ENCODE measurements around the gene KANSL1L. TPM values are rescaled to one million over a fixed set of nuclear protein-coding genes. Genes with fewer than 3 reads are reported as not detected.

KANSL1L gene
- total RNA-seq, 1 experiment from 2014 or later = 6.7 TPM

DNA sequence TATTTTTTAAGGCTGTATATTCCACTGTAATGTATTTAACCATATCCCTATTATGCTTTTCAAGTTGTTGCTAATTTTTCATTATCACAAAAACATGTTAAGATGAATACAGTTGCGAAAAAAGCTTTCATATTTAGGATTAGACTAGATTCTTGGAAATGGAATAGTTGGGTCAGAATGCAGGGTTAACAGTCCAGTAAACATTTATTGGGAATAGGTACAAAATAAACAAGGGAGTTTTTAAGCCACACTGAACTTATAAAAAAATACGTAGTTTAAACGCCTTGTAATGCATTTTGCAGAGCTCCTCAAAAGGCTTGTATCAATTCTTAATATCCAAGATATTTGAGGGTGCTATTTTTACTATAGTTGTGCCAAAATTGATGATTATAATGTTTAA lies 133.1 kb downstream of the KANSL1L start (continued):
- TF ChIP-seq TCF7L2 (IDR thresholded peaks at IDR 0.05; ENCODE audit: borderline replicate concordance, extremely low read depth, insufficient read depth, insufficient read length) (no peak), EGR1 (IDR thresholded peaks at IDR 0.05; ENCODE audit: low read depth) (no peak), YY1 (IDR thresholded peaks at IDR 0.05; ENCODE audit: extremely low read depth, insufficient replicate concordance, low read depth, low read length) (no peak), ATF3 (IDR thresholded peaks at IDR 0.05) (no peak), POLR2AphosphoS5 (IDR thresholded peaks at IDR 0.05; ENCODE audit: low read depth, low read length) (no peak), JUND (IDR thresholded peaks at IDR 0.05) (no peak)

GRCh38 chr2:210035679-210036078 lies 135.5 kb downstream of the KANSL1L start:
- H3K4me2 ChIP-seq (ENCODE audit: low read length) = no peak overlapping the region
- ATAC-seq = no peak
- ChIA-PET CTCF (no interaction called here), RAD21 (ENCODE audit: low non-redundant PET in 1 of 2, low total read pairs in 2 of 2, uncharacterized antibody in 2 of 2, unreplicated experiment in 2 of 2) (no interaction called here), POLR2A (no interaction called here)
- no peaks in the 10 kb centered on the region for H3K36me3 ChIP-seq (ENCODE audit: control insufficient read depth in 1 of 2, insufficient read depth in 2 of 2, low read length in 2 of 2)
- no peaks in the 10 kb centered on the region for H3K9me2 ChIP-seq (ENCODE audit: insufficient read depth)
- BruUV-seq (replicated peaks) = no TSS peak
- H3K4me3 ChIP-seq (replicated peaks in 1 of 2; ENCODE audit: low read depth in 1 of 2, low read length in 2 of 2) = no peak overlapping the region
- H3K27me3 ChIP-seq (ENCODE audit: insufficient read depth, low read length) = no peaks in the 10 kb centered on the region
- H3K4me1 ChIP-seq (ENCODE audit: control insufficient read depth in 1 of 2, insufficient read depth in 2 of 2, low read length in 2 of 2) = no peaks in the 10 kb centered on the region
- H3K27ac ChIP-seq (ENCODE audit: low read depth, low read length) = no peak overlapping the region
- no peaks in the 10 kb centered on the region for H3K9me3 ChIP-seq (ENCODE audit: control insufficient read depth in 1 of 2, insufficient read depth in 1 of 2, low read depth in 1 of 2, low read length in 2 of 2)
- no peaks in the 10 kb centered on the region for H4K20me1 ChIP-seq (ENCODE audit: insufficient read depth)
- no peak overlapping the region for H3K9ac ChIP-seq (ENCODE audit: low read length)
- no peak for TF ChIP-seq SP1 (IDR thresholded peaks at IDR 0.05; ENCODE audit: low read depth)
- TF ChIP-seq JUND (IDR thresholded peaks at IDR 0.05) = no peak
- no peak for TF ChIP-seq EGR1 (IDR thresholded peaks at IDR 0.05; ENCODE audit: low read depth)
- no peak for TF ChIP-seq EZH2 (IDR thresholded peaks at IDR 0.05)
- TF ChIP-seq, protein P1, sequence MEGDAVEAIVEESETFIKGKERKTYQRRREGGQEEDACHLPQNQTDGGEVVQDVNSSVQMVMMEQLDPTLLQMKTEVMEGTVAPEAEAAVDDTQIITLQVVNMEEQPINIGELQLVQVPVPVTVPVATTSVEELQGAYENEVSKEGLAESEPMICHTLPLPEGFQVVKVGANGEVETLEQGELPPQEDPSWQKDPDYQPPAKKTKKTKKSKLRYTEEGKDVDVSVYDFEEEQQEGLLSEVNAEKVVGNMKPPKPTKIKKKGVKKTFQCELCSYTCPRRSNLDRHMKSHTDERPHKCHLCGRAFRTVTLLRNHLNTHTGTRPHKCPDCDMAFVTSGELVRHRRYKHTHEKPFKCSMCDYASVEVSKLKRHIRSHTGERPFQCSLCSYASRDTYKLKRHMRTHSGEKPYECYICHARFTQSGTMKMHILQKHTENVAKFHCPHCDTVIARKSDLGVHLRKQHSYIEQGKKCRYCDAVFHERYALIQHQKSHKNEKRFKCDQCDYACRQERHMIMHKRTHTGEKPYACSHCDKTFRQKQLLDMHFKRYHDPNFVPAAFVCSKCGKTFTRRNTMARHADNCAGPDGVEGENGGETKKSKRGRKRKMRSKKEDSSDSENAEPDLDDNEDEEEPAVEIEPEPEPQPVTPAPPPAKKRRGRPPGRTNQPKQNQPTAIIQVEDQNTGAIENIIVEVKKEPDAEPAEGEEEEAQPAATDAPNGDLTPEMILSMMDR (IDR thresholded peaks at IDR 0.05 in 2 of 3, conservative IDR thresholded peaks at IDR 0.05 in 1 of 3; ENCODE audit: borderline replicate concordance in 1 of 3, insufficient read depth in 1 of 3, low read depth in 2 of 3, low read length in 2 of 3) = no peak
- TF ChIP-seq ELF1 (IDR thresholded peaks at IDR 0.05; ENCODE audit: borderline replicate concordance, low read depth) = no peak
- TF ChIP-seq ATF3 (IDR thresholded peaks at IDR 0.05) = no peak
- no peak for TF ChIP-seq EZH2phosphoT487 (IDR thresholded peaks at IDR 0.05; ENCODE audit: borderline replicate concordance)
- TF ChIP-seq POLR2A (IDR thresholded peaks at IDR 0.05; ENCODE audit: borderline replicate concordance, extremely low read depth, insufficient read depth, insufficient read length) = no peak
- no peak for TF ChIP-seq REST (IDR thresholded peaks at IDR 0.05; ENCODE audit: low read depth)
- no peak for TF ChIP-seq POLR2AphosphoS5 (IDR thresholded peaks at IDR 0.05; ENCODE audit: low read depth, low read length)
- DNase-seq (ENCODE audit: low read depth, low spot score) = no peak
- no peaks in the 10 kb centered on the region for H3K79me2 ChIP-seq (ENCODE audit: insufficient read depth, low read length)
- intact Hi-C loops (cut with micrococcal nuclease) = no loop called here
- no peak overlapping the region for H2AFZ ChIP-seq (ENCODE audit: low read depth, low read length, poor library complexity, severe bottlenecking)

All from HCT116 (cell line).